Measurements from ENCODE around the gene CEP128.

The CEP128 gene

DNA sequence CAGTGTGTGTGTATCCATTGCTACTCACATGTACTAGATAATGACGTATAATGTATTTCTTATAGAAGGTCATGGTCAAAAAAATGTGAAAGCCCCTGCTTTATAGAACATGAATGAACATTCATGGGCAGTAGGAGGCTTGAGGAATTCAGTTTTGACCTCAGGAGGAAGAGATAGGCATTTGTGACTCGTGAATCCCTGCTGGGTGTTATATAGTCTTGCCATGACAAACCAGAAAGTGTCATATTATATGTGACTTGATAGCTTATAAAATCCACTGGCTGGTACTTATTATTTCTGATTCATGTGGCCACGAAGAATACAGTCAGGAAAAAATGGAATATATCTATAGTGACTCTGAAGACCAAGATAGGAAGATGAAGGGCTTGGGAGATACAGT, 287.6 kb downstream of the CEP128 start:
- no peak for DNase-seq
- in situ Hi-C loops (cut with HindIII; ENCODE audit: low pct_ligation_motif_present, low pct_unique_long_range_greater_than_20kb, low sequenced_read_pairs), result no loop called here

DNA sequence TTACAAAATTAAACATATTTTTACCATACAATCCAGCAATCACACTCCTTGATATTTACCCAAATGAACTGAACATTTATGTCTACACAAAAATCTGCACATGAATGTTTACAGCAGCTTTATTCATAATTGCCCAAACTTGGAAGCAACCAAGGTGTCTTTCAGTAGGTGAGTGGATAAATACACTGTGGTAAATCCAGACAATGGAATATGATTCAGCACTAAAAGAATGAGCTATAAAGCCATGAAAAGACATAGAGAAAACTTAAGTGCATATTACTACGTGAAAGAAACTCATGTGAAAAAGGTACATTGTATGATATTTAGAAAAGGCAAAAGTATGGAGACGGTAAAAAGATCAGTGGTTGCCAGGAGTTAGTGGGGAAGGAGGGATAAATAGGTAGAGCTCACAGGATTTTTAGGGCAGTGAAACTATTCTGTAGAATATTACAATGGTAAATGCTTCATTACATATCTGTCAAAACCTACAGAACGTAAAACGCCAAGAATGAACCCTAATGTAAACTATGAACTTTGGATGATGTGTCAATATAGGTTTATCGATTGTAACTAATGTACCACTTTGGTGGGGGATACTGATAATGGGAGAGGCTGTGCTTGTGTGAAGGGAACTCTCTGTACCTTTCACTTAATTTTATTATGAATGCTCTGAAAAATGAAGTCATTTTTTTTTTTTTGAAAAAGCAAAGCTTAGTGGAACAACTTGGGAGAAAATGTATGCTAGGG, 295.7 kb downstream of the CEP128 start:
- in situ Hi-C loops (cut with HindIII; ENCODE audit: low pct_ligation_motif_present, low pct_unique_long_range_greater_than_20kb, low sequenced_read_pairs), result no loop called here
- no peak for DNase-seq

- in situ Hi-C loops (cut with HindIII; ENCODE audit: low pct_ligation_motif_present, low pct_unique_long_range_greater_than_20kb, low sequenced_read_pairs), result no loop called here
- no peak for DNase-seq
Observed at GRCh38 chr14:80644826-80645225, 296.7 kb downstream of the CEP128 start.

DNA sequence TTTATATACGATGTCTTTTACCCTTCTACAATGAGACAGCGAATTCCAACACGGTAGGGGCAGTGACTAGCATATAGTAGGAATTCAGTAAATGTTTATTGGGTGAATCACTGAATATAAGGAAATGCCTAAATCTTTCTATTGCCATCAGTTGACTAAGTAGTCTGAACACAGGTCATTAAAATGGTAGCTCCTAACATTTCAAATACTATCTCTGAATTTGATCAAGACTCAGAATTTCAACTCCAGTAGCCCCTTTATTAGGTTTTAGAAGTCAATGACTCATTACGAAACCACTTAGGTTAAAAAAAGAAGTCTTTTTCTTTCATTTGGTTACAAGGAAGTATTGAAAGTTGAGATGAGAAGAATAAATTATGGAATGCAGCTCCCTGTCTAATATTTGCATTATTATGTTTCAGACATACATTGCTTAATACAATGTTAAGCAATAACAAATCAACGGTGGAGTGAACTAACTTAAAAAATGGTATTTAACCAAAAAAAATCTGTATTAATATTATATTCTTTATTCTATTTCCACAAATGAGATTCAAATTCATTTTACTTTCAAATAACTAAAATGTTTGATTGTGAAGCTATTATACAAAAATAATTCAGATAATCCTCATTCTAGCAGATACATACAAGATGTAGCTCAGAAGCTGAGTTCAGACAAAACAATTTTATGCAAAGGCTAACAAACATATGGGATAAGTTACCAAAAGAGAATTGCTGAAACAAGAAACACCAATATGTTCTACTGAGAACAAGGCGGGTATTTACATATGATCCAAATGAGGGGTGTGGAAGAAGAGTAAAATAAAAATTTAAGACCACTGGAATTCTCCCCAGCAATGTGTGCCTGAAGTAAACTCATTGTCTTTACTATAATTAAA, 302.7 kb downstream of the CEP128 start:
- peak; percentile 36 for DNase-seq
- in situ Hi-C loops (cut with HindIII; ENCODE audit: low pct_ligation_motif_present, low pct_unique_long_range_greater_than_20kb, low sequenced_read_pairs), result no loop called here

- DNase-seq, result no peak
- in situ Hi-C loops (cut with HindIII; ENCODE audit: low pct_ligation_motif_present, low pct_unique_long_range_greater_than_20kb, low sequenced_read_pairs), result no loop called here
Observed at GRCh38 chr14:80637756-80638619, 303.6 kb downstream of the CEP128 start.

DNA sequence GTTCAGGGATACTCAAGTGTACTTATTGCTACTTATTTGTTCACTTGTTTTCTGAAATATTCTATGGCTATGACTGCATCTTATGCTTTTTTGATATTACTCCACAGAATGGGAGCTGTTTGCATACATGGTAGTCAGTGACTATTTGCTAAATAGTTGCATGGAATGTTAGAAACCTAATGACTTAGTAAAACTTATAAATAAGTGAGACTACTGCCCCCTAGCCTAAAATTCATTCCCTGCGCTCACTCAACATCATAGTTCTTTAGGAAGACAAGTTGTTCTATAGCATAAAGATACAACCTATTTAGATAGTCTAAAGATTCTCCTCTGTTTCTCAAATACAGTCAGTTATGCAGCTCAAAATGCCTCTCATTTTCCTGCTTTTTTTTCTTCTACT, 305.5 kb downstream of the CEP128 start:
- DNase-seq, result peak; percentile 14
- in situ Hi-C loops (cut with HindIII; ENCODE audit: low pct_ligation_motif_present, low pct_unique_long_range_greater_than_20kb, low sequenced_read_pairs), result no loop called here

GRCh38 chr14:80634106-80634758, 307.3 kb downstream of the CEP128 start:
- no peak for DNase-seq
- in situ Hi-C loops (cut with HindIII; ENCODE audit: low pct_ligation_motif_present, low pct_unique_long_range_greater_than_20kb, low sequenced_read_pairs), result no loop called here

- no peak for DNase-seq
- in situ Hi-C loops (cut with HindIII; ENCODE audit: low pct_ligation_motif_present, low pct_unique_long_range_greater_than_20kb, low sequenced_read_pairs), result no loop called here
Observed at GRCh38 chr14:80629606-80630005, 311.9 kb downstream of the CEP128 start.

- in situ Hi-C loops (cut with HindIII; ENCODE audit: low pct_ligation_motif_present, low pct_unique_long_range_greater_than_20kb, low sequenced_read_pairs), result no loop called here
- no peak for DNase-seq
Observed at GRCh38 chr14:80628547-80628946, 313.0 kb downstream of the CEP128 start.

GRCh38 chr14:80627745-80628144, 313.8 kb downstream of the CEP128 start:
- in situ Hi-C loops (cut with HindIII; ENCODE audit: low pct_ligation_motif_present, low pct_unique_long_range_greater_than_20kb, low sequenced_read_pairs), result no loop called here
- no peak for DNase-seq

- in situ Hi-C loops (cut with HindIII; ENCODE audit: low pct_ligation_motif_present, low pct_unique_long_range_greater_than_20kb, low sequenced_read_pairs), result no loop called here
- DNase-seq, result no peak
Observed at GRCh38 chr14:80624581-80624980, 317.0 kb downstream of the CEP128 start.

- no peak for DNase-seq
- in situ Hi-C loops (cut with HindIII; ENCODE audit: low pct_ligation_motif_present, low pct_unique_long_range_greater_than_20kb, low sequenced_read_pairs), result no loop called here
Observed at GRCh38 chr14:80621701-80622100, 319.8 kb downstream of the CEP128 start.

DNA sequence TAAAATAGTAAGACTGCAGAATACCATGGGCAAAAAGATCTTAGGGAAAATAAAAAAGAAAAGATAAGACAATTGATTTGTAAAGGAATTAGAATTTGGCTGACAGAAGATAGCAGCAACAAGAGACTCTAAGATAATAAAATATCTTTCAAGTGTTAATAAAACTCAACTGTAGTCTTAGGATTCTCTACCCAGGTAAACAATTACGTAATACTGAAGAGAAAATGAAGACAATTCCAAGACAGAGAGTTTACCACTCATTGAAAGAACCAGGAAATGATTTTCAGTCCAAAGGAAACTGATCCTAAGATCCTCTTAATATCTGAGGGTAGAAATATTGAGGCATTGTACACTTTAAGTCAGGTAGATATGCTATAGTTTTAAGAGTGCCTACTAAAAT, 321.1 kb downstream of the CEP128 start:
- no peak for DNase-seq
- in situ Hi-C loops (cut with HindIII; ENCODE audit: low pct_ligation_motif_present, low pct_unique_long_range_greater_than_20kb, low sequenced_read_pairs), result no loop called here

DNA sequence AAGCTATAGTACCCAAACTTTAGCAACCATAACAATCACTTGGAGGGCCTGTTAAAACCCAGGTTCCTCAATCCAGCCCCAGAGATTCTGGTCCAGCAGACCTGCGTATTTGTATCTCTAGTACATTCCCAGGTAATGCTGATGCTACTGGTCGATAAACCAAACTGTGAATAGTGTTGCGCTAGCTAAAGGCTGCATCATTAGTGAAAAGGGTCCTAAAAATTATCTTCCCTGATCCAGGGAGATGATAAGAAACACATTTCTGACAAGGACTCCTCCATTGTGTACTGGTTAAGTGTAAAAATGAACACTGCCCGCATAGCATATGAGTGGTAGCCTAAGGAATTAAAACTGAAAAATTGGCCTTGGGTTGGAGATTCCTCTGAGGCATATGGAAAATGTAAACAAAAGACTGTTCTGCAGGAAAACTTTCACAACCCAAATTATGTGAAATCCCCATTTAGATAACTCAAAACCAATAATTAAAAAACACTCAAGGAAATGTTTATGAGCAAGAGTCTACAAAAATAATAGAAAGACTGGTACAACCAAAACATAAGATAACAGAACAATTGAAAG, 322.7 kb downstream of the CEP128 start:
- in situ Hi-C loops (cut with HindIII; ENCODE audit: low pct_ligation_motif_present, low pct_unique_long_range_greater_than_20kb, low sequenced_read_pairs), result no loop called here
- no peak for DNase-seq

- no peak for DNase-seq
- in situ Hi-C loops (cut with HindIII; ENCODE audit: low pct_ligation_motif_present, low pct_unique_long_range_greater_than_20kb, low sequenced_read_pairs), result no loop called here
Observed at GRCh38 chr14:80615831-80616230, 325.7 kb downstream of the CEP128 start.

- in situ Hi-C loops (cut with HindIII; ENCODE audit: low pct_ligation_motif_present, low pct_unique_long_range_greater_than_20kb, low sequenced_read_pairs), result no loop called here
- no peak for DNase-seq
Observed at GRCh38 chr14:80609055-80609454, 332.5 kb downstream of the CEP128 start.

DNA sequence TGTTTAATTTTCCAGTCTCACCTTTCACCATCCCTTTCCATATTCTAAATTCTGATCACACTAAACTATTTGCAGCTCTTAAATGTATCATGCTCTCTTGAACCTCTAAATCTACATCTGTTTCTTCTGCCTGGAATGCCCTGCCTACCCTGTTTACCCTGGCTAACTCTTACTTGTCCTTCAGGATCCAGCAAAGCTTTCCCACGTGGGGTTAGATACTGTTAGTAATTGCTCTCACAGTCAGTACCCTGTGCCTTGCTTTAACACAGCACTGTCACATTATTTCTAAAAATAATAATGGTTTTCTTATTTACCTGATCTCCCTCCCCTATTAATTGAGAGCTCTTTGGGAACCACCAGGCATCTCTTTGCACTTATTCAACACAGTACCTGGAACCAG, 333.0 kb downstream of the CEP128 start:
- no peak for DNase-seq
- in situ Hi-C loops (cut with HindIII; ENCODE audit: low pct_ligation_motif_present, low pct_unique_long_range_greater_than_20kb, low sequenced_read_pairs), result no loop called here
